GM12878 (cell line): ENCODE results near the gene NOP16. TPM values are rescaled to one million over a fixed set of nuclear protein-coding genes. Genes with fewer than 3 reads are reported as not detected.
A peak's percentile ranks its signal among the peaks of the same experiment; 100 is the strongest.

ENCODE experiments used
- ELK1 ChIP-seq: IDR thresholded peaks from 2 replicates; pipeline ENCODE4 v1.6.1; 2012; ENCODE audit warnings: low read depth, low read length, improper control_type of control experiment
- FOXK2 ChIP-seq: fragments of 450-650 bp; IDR thresholded peaks from 2 replicates; pipeline ENCODE4 v1.6.1; 2017; ENCODE audit warnings: mild to moderate bottlenecking, moderate library complexity
- GABPA ChIP-seq: IDR thresholded peaks from 2 replicates; pipeline ENCODE4 v1.6.1; 2014; ENCODE audit warnings: antibody characterized with exemption, low read depth, mild to moderate bottlenecking, inconsistent platforms
- GATAD2B ChIP-seq: fragments of 450-650 bp; conservative IDR thresholded peaks from 2 replicates; pipeline ENCODE4 v1.6.1; 2017; ENCODE audit warnings: low read depth, mild to moderate bottlenecking, moderate library complexity
- NFXL1 ChIP-seq: fragments of 450-650 bp; IDR thresholded peaks from 2 replicates; pipeline ENCODE4 v1.6.1; 2017; ENCODE audit warnings: antibody characterized with exemption, mild to moderate bottlenecking, borderline replicate concordance
- ZBTB40 ChIP-seq: fragments of 450-650 bp; IDR thresholded peaks from 2 replicates; pipeline ENCODE4 v1.6.1; 2016; ENCODE audit warnings: mild to moderate bottlenecking, moderate library complexity, borderline replicate concordance
- ZNF274 ChIP-seq: IDR thresholded peaks from one replicate; pipeline ENCODE4 v1.8.0; 2011; ENCODE audit not compliant: insufficient read length, insufficient read depth
- polyA plus RNA-seq, 11 experiments: library from polyadenylated mRNA; depleted of rRNA in 4 of 11; unstranded in 6 of 11; stranded (reverse) in 5 of 11; fragments of >200 nt; fragmentation: Nextera tagmentation in 4 of 11; fragmentation: Illumina TruSeq in 1 of 11; extraction: Ambion mirVana in 4 of 11; extraction: Trizol in 1 of 11; gene quantifications; 1 replicate in 1 of 11; 2 replicates in 10 of 11; pipeline versions ENCODE4 v1.2.1 to v1.2.3, GENCODE V29; 2011 to 2016; ENCODE audit warnings: inconsistent platforms in 2 of 11, missing spikeins in 2 of 11, low read depth in 1 of 11
- total RNA-seq, 4 experiments: library from RNA; depleted of rRNA in 3 of 4; stranded (reverse); fragments of >200 nt in 3 of 4; fragmentation: Illumina TruSeq in 1 of 4; extraction: Trizol in 1 of 4; gene quantifications; 2 replicates each; pipeline versions ENCODE4 v1.2.1 to v1.2.3, GENCODE V29; 2013 to 2021
- TF ChIP-seq, protein P1 (sequence below): fragments of 450-650 bp; formaldehyde crosslinking; IDR thresholded peaks from 2 replicates; pipeline ENCODE4 v1.4.0; 2020; ENCODE audit warnings: mild to moderate bottlenecking, moderate library complexity
- TF ChIP-seq, protein P2 (sequence below): IDR thresholded peaks from 2 replicates; pipeline ENCODE4 v1.6.1; 2011; ENCODE audit warnings: mild to moderate bottlenecking, low read depth, low read length, moderate library complexity; ENCODE audit not compliant: insufficient replicate concordance

The NOP16 gene
- total and polyA plus RNA-seq, 10 of the 15 experiments (the other 5 are each of a cell fraction or from before 2014, with no cell fraction given) = 50.3 to 276 (median 116) TPM

DNA sequence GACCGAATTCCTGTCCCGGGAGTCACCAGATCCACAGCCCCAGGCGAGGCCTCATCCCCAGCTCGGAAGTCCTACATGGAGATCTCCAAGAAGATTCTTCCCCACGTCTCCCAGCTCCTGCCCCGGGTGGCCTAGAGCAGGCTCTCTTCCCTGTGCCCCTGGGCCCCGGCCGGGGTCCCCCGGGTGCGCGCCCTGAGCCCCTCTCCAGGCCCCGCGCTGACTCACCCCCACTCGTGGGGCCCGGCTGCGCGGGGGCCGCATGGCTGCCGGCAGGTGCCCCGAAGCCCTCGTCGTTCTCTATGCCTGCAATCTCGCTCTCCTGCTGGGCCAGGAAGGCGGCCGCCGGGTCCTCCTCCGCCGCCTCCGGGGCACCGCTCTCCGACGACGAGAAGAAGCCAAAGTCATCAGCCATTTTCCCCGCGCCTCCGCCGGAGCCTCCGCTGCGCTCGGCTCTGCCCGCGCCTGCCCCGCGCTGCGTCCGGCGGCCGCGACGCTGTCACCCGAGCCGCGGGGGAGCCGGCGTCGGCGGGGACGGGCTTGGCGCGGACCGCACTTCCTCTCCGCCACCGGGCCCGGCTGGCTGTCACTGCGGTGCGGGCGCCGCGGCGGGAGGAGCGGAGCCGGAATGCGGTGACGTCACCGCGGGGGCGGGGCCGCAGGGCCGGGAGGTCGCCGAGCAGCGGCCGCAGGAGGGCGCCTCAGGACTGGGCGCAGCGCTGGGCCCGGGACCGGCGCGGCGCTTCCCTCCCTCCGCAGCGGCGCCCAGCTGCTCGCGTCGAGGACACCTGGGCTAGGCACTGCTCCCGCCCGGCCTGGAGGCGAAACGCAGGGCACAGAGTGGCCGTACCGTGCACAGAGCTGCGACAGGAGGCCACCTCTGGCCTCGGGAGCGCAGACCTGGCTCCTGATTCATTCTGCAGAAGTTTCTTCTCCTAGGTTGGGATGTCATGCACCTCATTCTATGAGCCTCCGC is 27.8 kb upstream of the NOP16 start, which contains the start of gene CLTB (continued):
- TF ChIP-seq, protein P1, sequence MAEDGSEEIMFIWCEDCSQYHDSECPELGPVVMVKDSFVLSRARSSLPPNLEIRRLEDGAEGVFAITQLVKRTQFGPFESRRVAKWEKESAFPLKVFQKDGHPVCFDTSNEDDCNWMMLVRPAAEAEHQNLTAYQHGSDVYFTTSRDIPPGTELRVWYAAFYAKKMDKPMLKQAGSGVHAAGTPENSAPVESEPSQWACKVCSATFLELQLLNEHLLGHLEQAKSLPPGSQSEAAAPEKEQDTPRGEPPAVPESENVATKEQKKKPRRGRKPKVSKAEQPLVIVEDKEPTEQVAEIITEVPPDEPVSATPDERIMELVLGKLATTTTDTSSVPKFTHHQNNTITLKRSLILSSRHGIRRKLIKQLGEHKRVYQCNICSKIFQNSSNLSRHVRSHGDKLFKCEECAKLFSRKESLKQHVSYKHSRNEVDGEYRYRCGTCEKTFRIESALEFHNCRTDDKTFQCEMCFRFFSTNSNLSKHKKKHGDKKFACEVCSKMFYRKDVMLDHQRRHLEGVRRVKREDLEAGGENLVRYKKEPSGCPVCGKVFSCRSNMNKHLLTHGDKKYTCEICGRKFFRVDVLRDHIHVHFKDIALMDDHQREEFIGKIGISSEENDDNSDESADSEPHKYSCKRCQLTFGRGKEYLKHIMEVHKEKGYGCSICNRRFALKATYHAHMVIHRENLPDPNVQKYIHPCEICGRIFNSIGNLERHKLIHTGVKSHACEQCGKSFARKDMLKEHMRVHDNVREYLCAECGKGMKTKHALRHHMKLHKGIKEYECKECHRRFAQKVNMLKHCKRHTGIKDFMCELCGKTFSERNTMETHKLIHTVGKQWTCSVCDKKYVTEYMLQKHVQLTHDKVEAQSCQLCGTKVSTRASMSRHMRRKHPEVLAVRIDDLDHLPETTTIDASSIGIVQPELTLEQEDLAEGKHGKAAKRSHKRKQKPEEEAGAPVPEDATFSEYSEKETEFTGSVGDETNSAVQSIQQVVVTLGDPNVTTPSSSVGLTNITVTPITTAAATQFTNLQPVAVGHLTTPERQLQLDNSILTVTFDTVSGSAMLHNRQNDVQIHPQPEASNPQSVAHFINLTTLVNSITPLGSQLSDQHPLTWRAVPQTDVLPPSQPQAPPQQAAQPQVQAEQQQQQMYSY (CRISPR knock-in tag) = peak; percentile 57; the same call in 1 of the 2 replicates
- TF ChIP-seq ZNF274 (no peak), ELK1 (no peak), FOXK2 (no peak), GATAD2B (peak; percentile 97), NFXL1 (0 out of 2 replicates have a peak, but pooled peaks have one; percentile 40), GABPA (no peak), ZBTB40 (no peak)
- TF ChIP-seq, protein P2, sequence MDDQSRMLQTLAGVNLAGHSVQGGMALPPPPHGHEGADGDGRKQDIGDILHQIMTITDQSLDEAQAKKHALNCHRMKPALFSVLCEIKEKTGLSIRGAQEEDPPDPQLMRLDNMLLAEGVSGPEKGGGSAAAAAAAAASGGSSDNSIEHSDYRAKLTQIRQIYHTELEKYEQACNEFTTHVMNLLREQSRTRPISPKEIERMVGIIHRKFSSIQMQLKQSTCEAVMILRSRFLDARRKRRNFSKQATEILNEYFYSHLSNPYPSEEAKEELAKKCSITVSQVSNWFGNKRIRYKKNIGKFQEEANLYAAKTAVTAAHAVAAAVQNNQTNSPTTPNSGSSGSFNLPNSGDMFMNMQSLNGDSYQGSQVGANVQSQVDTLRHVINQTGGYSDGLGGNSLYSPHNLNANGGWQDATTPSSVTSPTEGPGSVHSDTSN = no peak
